Naive thymus-derived CD4-positive, alpha-beta T cell (primary cell): ENCODE results near the gene HOXD11. TPM values are rescaled to one million over a fixed set of nuclear protein-coding genes. Genes with fewer than 3 reads are reported as not detected.

ENCODE experiments used
- ATAC-seq: fragments of 150-1000 bp; cut with Tn5 transposase; 2 replicates; pipeline ENCODE4 v1.10.0; 2021; ENCODE audit warnings: mild to moderate bottlenecking, moderate library complexity
- CTCF ChIA-PET: fragments of 350-600 bp; sonication (Branson Sonifier 250); formaldehyde crosslinking; loops from one replicate; lab custom pipeline; 2021; ENCODE audit warnings: antibody characterized with exemption; lab: Charles Lee
- POLR2A ChIA-PET: fragments of 350-600 bp; sonication (Branson Sonifier 250); formaldehyde crosslinking; loops from one replicate; lab custom pipeline; 2021; ENCODE audit warnings: antibody characterized with exemption, inconsistent platforms; lab: Charles Lee
- DNase-seq, 9 donors: peaks; one replicate each; pipeline versions ENCODE4 v3.0.0 to v3.0.0-alpha.2; 2020 to 2022; ENCODE audit warnings: mixed read lengths in 1 of 9
- H3K27ac ChIP-seq: one replicate; pipeline ENCODE4 v1.7.0; 2013; ENCODE audit warnings: mild to moderate bottlenecking, low read depth, low read length, moderate library complexity
- H3K27me3 ChIP-seq, 2 donors: one replicate each; pipeline ENCODE4 v1.7.0; 2013; ENCODE audit warnings: low read length in 2 of 2, mild to moderate bottlenecking in 2 of 2, moderate library complexity in 2 of 2; ENCODE audit not compliant: control insufficient read depth in 2 of 2, insufficient read depth in 2 of 2
- H3K36me3 ChIP-seq, 3 experiments: 1 replicate in 2 of 3; 2 replicates in 1 of 3; pipeline ENCODE4 v1.7.0; 2013; ENCODE audit warnings: low read length in 3 of 3, mild to moderate bottlenecking in 3 of 3, moderate library complexity in 1 of 3; ENCODE audit not compliant: insufficient read depth in 3 of 3, control insufficient read depth in 2 of 3
- H3K4me1 ChIP-seq, 2 donors: one replicate each; pipeline ENCODE4 v1.7.0; 2013; ENCODE audit warnings: low read length in 2 of 2, mild to moderate bottlenecking in 2 of 2, moderate library complexity in 1 of 2; ENCODE audit not compliant: control insufficient read depth in 2 of 2, insufficient read depth in 2 of 2
- H3K4me3 ChIP-seq: 2 replicates; pipeline ENCODE4 v1.7.0; 2013; ENCODE audit warnings: mild to moderate bottlenecking, low read length
- H3K9me3 ChIP-seq, 3 experiments: 1 replicate in 2 of 3; 2 replicates in 1 of 3; pipeline ENCODE4 v1.7.0; 2013; ENCODE audit warnings: low read length in 3 of 3; ENCODE audit not compliant: control insufficient read depth in 2 of 3
- H3K27ac Mint-ChIP-seq, 9 donors: one replicate each; pipeline ENCODE4 v1.8.0; 2020 to 2022; ENCODE audit warnings: mixed read lengths in 9 of 9, mild to moderate bottlenecking in 8 of 9, moderate library complexity in 5 of 9, inconsistent platforms in 2 of 9
- H3K27me3 Mint-ChIP-seq, 5 donors: one replicate each; pipeline ENCODE4 v1.8.0; 2021 to 2022; ENCODE audit warnings: mixed read lengths in 5 of 5, mild to moderate bottlenecking in 1 of 5
- H3K36me3 Mint-ChIP-seq, 5 donors: one replicate each; pipeline ENCODE4 v1.8.0; 2020 to 2022; ENCODE audit warnings: mixed read lengths in 5 of 5, mild to moderate bottlenecking in 3 of 5, inconsistent platforms in 1 of 5
- H3K4me1 Mint-ChIP-seq, 7 donors: one replicate each; pipeline ENCODE4 v1.8.0; 2020 to 2022; ENCODE audit warnings: mixed read lengths in 7 of 7, mild to moderate bottlenecking in 3 of 7, inconsistent platforms in 1 of 7
- H3K4me3 Mint-ChIP-seq, 10 donors: one replicate each; pipeline ENCODE4 v1.8.0; 2020 to 2022; ENCODE audit warnings: mild to moderate bottlenecking in 10 of 10, mixed read lengths in 10 of 10, moderate library complexity in 6 of 10, inconsistent platforms in 2 of 10
- H3K9me3 Mint-ChIP-seq, 11 donors: one replicate each; pipeline ENCODE4 v1.8.0; 2020 to 2022; ENCODE audit warnings: mixed read lengths in 11 of 11, mild to moderate bottlenecking in 4 of 11, inconsistent platforms in 1 of 11, moderate library complexity in 1 of 11
- intact Hi-C, 2 donors: fragments of 100-400 bp; cut with micrococcal nuclease; formaldehyde crosslinking; loops; one replicate each; pipeline ENCODE4 v1.15.1; 2023
- polyA plus RNA-seq, 2 donors: library from polyadenylated mRNA; unstranded; fragments of 300-500 nt; fragmentation: Illumina TruSeq; gene quantifications; one replicate each; pipeline ENCODE4 v1.2.3, GENCODE V29; 2021
- total RNA-seq, 6 experiments: library from RNA in 5 of 6; stranded (reverse) in 5 of 6; gene quantifications; 1 replicate in 5 of 6; 2 replicates in 1 of 6; pipeline ENCODE4 v1.2.3 and lab custom pipeline; 2021 to 2026

The HOXD11 gene
- total and polyA plus RNA-seq, 7 experiments from 2014 or later, result not detected

- H3K4me1 ChIP-seq, result peaks cover 13 to 18% of the 10 kb centered on the region in 2 donors
- H3K27ac ChIP-seq, result no peak within 1 kb of the TSS
- ChIA-PET POLR2A (no interaction called here), CTCF (no interaction called here)
- Mint-ChIP-seq H3K27ac (peak within 1 kb of the TSS in 7 of 9 donors; percentile 50 to 81 (median 71)), H3K27me3 (peaks cover 83 to 92% (median 90%) of the 10 kb centered on the region in 5 donors), H3K9me3 (peaks cover 0 to 61% (median 21%) of the 10 kb centered on the region in 11 donors), H3K4me1 (peaks cover 18 to 48% (median 34%) of the 10 kb centered on the region in 7 donors), H3K4me3 (peak within 1 kb of the TSS; percentile 34 to 72 (median 62)), H3K36me3 (peaks cover 0 to 13% (median 5%) of the 10 kb centered on the region in 5 donors)
- ATAC-seq, result no peak
- intact Hi-C loops, result no loop called here
- H3K9me3 ChIP-seq, result peaks cover 0 to 4% (median 0%) of the 10 kb centered on the region in 3 experiments
- peaks cover 48 to 81% of the 10 kb centered on the region in 2 donors for H3K27me3 ChIP-seq
- no peak for DNase-seq
- no peaks in the 10 kb centered on the region for H3K36me3 ChIP-seq
- no peak within 1 kb of the TSS for H3K4me3 ChIP-seq
These were observed 14.6 kb upstream of the HOXD11 start, which contains the start of gene HOXD13 for GRCh38 chr2:176092270-176093144. Gene HOXD13 (plus strand): TSS chr2:176092721. CDS start chr2:176092891, 170 bp downstream.

GRCh38 chr2:176093145-176093897 lies 13.8 kb upstream of the HOXD11 start:
- Histone ChIP-seq H3K4me1 (peaks cover 14 to 18% of the 10 kb centered on the region in 2 donors), H3K27me3 (peaks cover 52 to 80% of the 10 kb centered on the region in 2 donors), H3K9me3 (peaks cover 0 to 4% (median 0%) of the 10 kb centered on the region in 3 experiments), H3K27ac (no peak overlapping the region), H3K36me3 (no peaks in the 10 kb centered on the region), H3K4me3 (no peak overlapping the region)
- Mint-ChIP-seq H3K9me3 (peaks cover 0 to 53% (median 23%) of the 10 kb centered on the region in 11 donors), H3K36me3 (peaks cover 0 to 13% (median 5%) of the 10 kb centered on the region in 5 donors), H3K27me3 (peaks cover 81 to 92% (median 88%) of the 10 kb centered on the region in 5 donors), H3K4me3 (peak overlapping the region; percentile 17 to 72 (median 36)), H3K4me1 (peaks cover 23 to 51% (median 37%) of the 10 kb centered on the region in 7 donors), H3K27ac (peak overlapping the region in 5 of 9 donors; percentile 15 to 69 (median 52))
- ATAC-seq (no peak), DNase-seq (no peak)
- ChIA-PET POLR2A (no interaction called here), CTCF (no interaction called here)
- intact Hi-C loops, result no loop called here

- peak overlapping the region; percentile 17 to 60 (median 32) for H3K4me3 Mint-ChIP-seq
- Histone ChIP-seq H3K27me3 (peaks cover 52 to 76% of the 10 kb centered on the region in 2 donors), H3K4me3 (no peak overlapping the region), H3K4me1 (peaks cover 14 to 18% of the 10 kb centered on the region in 2 donors), H3K27ac (no peak overlapping the region), H3K9me3 (peaks cover 0 to 4% (median 0%) of the 10 kb centered on the region in 3 experiments), H3K36me3 (no peaks in the 10 kb centered on the region)
- H3K27me3 Mint-ChIP-seq, result peaks cover 82 to 91% (median 88%) of the 10 kb centered on the region in 5 donors
- no peak for DNase-seq
- H3K36me3 Mint-ChIP-seq, result peaks cover 0 to 13% (median 5%) of the 10 kb centered on the region in 5 donors
- H3K9me3 Mint-ChIP-seq, result peaks cover 0 to 49% (median 21%) of the 10 kb centered on the region in 11 donors
- no peak for ATAC-seq
- intact Hi-C loops, result no loop called here
- ChIA-PET CTCF (no interaction called here), POLR2A (interaction anchor here (1.1 kb wide), 1 partner anchor 405 kb away, joined by 3 read pairs; no protein-coding TSS in a partner anchor)
- H3K27ac Mint-ChIP-seq, result peak overlapping the region in 6 of 9 donors; percentile 15 to 69 (median 52)
- peaks cover 23 to 48% (median 36%) of the 10 kb centered on the region in 7 donors for H3K4me1 Mint-ChIP-seq
These were observed 13.2 kb upstream of the HOXD11 start for GRCh38 chr2:176093898-176094249.

GRCh38 chr2:176094349-176094748 lies 12.7 kb upstream of the HOXD11 start:
- H3K27ac Mint-ChIP-seq, result peak overlapping the region in 2 of 9 donors; percentile 65 to 69
- H3K36me3 Mint-ChIP-seq, result peaks cover 0 to 12% (median 5%) of the 10 kb centered on the region in 5 donors
- ChIA-PET CTCF (no interaction called here), POLR2A (interaction anchor here (1.1 kb wide), 1 partner anchor 405 kb away, joined by 3 read pairs; no protein-coding TSS in a partner anchor)
- peaks cover 14 to 18% of the 10 kb centered on the region in 2 donors for H3K4me1 ChIP-seq
- peaks cover 0 to 4% (median 0%) of the 10 kb centered on the region in 3 experiments for H3K9me3 ChIP-seq
- H3K27ac ChIP-seq, result no peak overlapping the region
- ATAC-seq (no peak), DNase-seq (no peak)
- peak overlapping the region in 4 of 10 donors; percentile 20 to 60 (median 43) for H3K4me3 Mint-ChIP-seq
- intact Hi-C loops, result no loop called here
- peaks cover 84 to 91% (median 89%) of the 10 kb centered on the region in 5 donors for H3K27me3 Mint-ChIP-seq
- H3K4me1 Mint-ChIP-seq, result peaks cover 23 to 48% (median 36%) of the 10 kb centered on the region in 7 donors
- H3K9me3 Mint-ChIP-seq, result peaks cover 0 to 49% (median 19%) of the 10 kb centered on the region in 11 donors
- H3K36me3 ChIP-seq, result no peaks in the 10 kb centered on the region
- H3K27me3 ChIP-seq, result peaks cover 53 to 71% of the 10 kb centered on the region in 2 donors
- no peak overlapping the region for H3K4me3 ChIP-seq

- Histone ChIP-seq H3K4me1 (peaks cover 14 to 18% of the 10 kb centered on the region in 2 donors), H3K27ac (no peak overlapping the region), H3K36me3 (no peaks in the 10 kb centered on the region), H3K27me3 (peaks cover 43 to 62% of the 10 kb centered on the region in 2 donors), H3K4me3 (no peak overlapping the region), H3K9me3 (peaks cover 0 to 4% (median 0%) of the 10 kb centered on the region in 3 experiments)
- H3K36me3 Mint-ChIP-seq, result peaks cover 0 to 9% (median 5%) of the 10 kb centered on the region in 5 donors
- ChIA-PET POLR2A (interaction anchor here (0.8 to 0.9 kb wide), 3 partner anchors 10 to 414 kb away, joined by 3 read pairs; partner anchors contain the start of gene LNPK), CTCF (interaction anchor here (1.9 kb wide), 1 partner anchor 405 kb away, joined by 6 read pairs; no protein-coding TSS in a partner anchor)
- DNase-seq (no peak), ATAC-seq (no peak)
- peaks cover 0 to 49% (median 14%) of the 10 kb centered on the region in 11 donors for H3K9me3 Mint-ChIP-seq
- H3K4me1 Mint-ChIP-seq, result peaks cover 24 to 48% (median 36%) of the 10 kb centered on the region in 7 donors
- peak overlapping the region in 2 of 10 donors; percentile 9 to 19 for H3K4me3 Mint-ChIP-seq
- no peak overlapping the region for H3K27ac Mint-ChIP-seq
- peaks cover 79 to 88% (median 82%) of the 10 kb centered on the region in 5 donors for H3K27me3 Mint-ChIP-seq
- intact Hi-C loops, result loop anchor here in 1 of 2 donors (5.0 kb wide), 2 partner anchors 37 to 1393 kb away; no protein-coding TSS in a partner anchor
These were observed 11.7 kb upstream of the HOXD11 start for GRCh38 chr2:176095421-176095820.
